MM.1S (cell line): ENCODE data around the gene CD79A.

Source experiments
- DNase-seq: peaks from one replicate; pipeline ENCODE4 v3.0.0-alpha.2; 2015
- H2AFZ ChIP-seq: fragments of 300-600 bp; sonication (generic); 2 replicates; pipeline ENCODE4 v1.6.0; 2016; ENCODE audit warnings: antibody characterized with exemption, low read length
- H3F3A ChIP-seq: fragments of 300-600 bp; sonication (generic); 2 replicates; pipeline ENCODE4 v1.6.1; 2016; ENCODE audit warnings: mild to moderate bottlenecking, antibody characterized with exemption, low read length, moderate library complexity, mixed read lengths; ENCODE audit not compliant: insufficient read depth
- H3K27ac ChIP-seq: fragments of 300-600 bp; sonication (generic); 2 replicates; pipeline ENCODE4 v1.5.1; 2016; ENCODE audit warnings: mild to moderate bottlenecking, low read length
- H3K27me3 ChIP-seq: fragments of 300-600 bp; sonication (generic); replicated peaks from 2 replicates; pipeline ENCODE4 v1.6.0; 2016; ENCODE audit warnings: low read length; ENCODE audit not compliant: insufficient read depth
- H3K36me3 ChIP-seq: fragments of 300-600 bp; sonication (generic); replicated peaks from 2 replicates; pipeline ENCODE4 v1.6.1; 2016; ENCODE audit warnings: mild to moderate bottlenecking, low read length, mixed read lengths; ENCODE audit not compliant: insufficient read depth
- H3K4me1 ChIP-seq: fragments of 300-600 bp; sonication (generic); 2 replicates; pipeline ENCODE4 v1.6.1; 2016; ENCODE audit warnings: low read length, mixed read lengths
- H3K4me2 ChIP-seq: fragments of 300-600 bp; sonication (generic); 2 replicates; pipeline ENCODE4 v1.6.0; 2016; ENCODE audit warnings: low read depth, low read length
- H3K4me3 ChIP-seq: fragments of 300-600 bp; sonication (generic); 2 replicates; pipeline ENCODE4 v1.5.1; 2016; ENCODE audit warnings: low read length, mixed read lengths
- H3K79me2 ChIP-seq: fragments of 300-600 bp; sonication (generic); 2 replicates; pipeline ENCODE4 v1.6.1; 2016; ENCODE audit warnings: mixed run types, low read length, mixed read lengths
- H3K9ac ChIP-seq: fragments of 300-600 bp; sonication (generic); 2 replicates; pipeline ENCODE4 v1.6.1; 2016; ENCODE audit warnings: low read length, mixed read lengths
- H3K9me2 ChIP-seq: fragments of 300-600 bp; sonication (generic); replicated peaks from 2 replicates; pipeline ENCODE4 v1.6.1; 2016; ENCODE audit warnings: mild to moderate bottlenecking, low read length, mixed read lengths; ENCODE audit not compliant: insufficient read depth
- H3K9me3 ChIP-seq: fragments of 300-600 bp; sonication (generic); replicated peaks from 2 replicates; pipeline ENCODE4 v1.6.1; 2016; ENCODE audit warnings: mild to moderate bottlenecking, low read length, mixed read lengths; ENCODE audit not compliant: insufficient read depth
- H4K20me1 ChIP-seq: fragments of 300-600 bp; sonication (generic); 2 replicates; pipeline ENCODE4 v1.6.1; 2016; ENCODE audit warnings: mild to moderate bottlenecking, low read length, moderate library complexity, mixed read lengths; ENCODE audit not compliant: insufficient read depth
- EZH2 ChIP-seq: fragments of 300-600 bp; sonication (generic); optimal IDR thresholded peaks from 2 replicates; pipeline ENCODE3; 2017; ENCODE audit warnings: low read depth, mild to moderate bottlenecking, antibody characterized with exemption, low read length, mixed read lengths
- EZH2phosphoT487 ChIP-seq: fragments of 300-600 bp; sonication (generic); IDR thresholded peaks from 2 replicates; pipeline ENCODE4 v1.6.1; 2018; ENCODE audit warnings: antibody characterized with exemption, low read length
- TF ChIP-seq, protein P1 (sequence below): fragments of 300-600 bp; sonication (generic); IDR thresholded peaks from 2 replicates; pipeline ENCODE4 v1.5.1; 2016; ENCODE audit warnings: antibody characterized with exemption, low read length, mixed read lengths

Gene CD79A

DNA sequence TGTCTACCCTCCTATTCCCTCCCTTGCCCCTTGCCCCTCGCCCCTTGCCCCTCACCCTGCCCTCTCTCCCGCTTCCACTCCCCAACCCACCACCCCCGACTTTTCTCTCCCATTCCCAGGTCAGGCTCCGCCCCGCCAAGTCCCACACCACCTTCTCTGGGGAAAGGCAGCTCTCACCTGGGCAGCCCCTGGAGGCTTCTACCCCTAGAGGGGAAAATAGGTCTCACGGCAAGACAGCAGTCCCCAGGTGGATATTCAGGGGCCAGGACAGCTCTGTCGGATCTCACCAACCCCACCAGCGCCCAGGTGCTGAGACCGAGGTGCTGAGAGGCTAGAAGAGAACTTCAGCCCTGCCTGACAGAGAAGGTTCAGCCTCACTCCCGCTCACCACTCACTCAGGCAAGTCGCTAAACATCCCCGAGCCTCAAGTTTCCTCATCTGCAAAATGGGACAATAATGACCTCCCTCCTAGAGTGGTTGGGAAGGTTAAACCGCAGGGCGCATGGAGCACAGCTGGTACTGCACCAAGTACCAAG, 52.5 kb downstream of the CD79A start:
- Histone ChIP-seq H3K79me2 (no peaks in the 10 kb centered on the region), H2AFZ (no peak overlapping the region), H3K9me2 (no peaks in the 10 kb centered on the region), H3K36me3 (no peaks in the 10 kb centered on the region), H3K4me2 (no peak overlapping the region), H3K9ac (no peak overlapping the region), H3F3A (no peaks in the 10 kb centered on the region), H3K27me3 (peaks cover 92% of the 10 kb centered on the region), H3K9me3 (no peaks in the 10 kb centered on the region), H3K4me1 (peaks cover 7% of the 10 kb centered on the region; the same call in 1 of the 2 replicates), H3K4me3 (no peak overlapping the region), H3K27ac (no peak overlapping the region), H4K20me1 (no peaks in the 10 kb centered on the region)
- TF ChIP-seq EZH2phosphoT487 (no peak), EZH2 (no peak)
- TF ChIP-seq, protein P1, sequence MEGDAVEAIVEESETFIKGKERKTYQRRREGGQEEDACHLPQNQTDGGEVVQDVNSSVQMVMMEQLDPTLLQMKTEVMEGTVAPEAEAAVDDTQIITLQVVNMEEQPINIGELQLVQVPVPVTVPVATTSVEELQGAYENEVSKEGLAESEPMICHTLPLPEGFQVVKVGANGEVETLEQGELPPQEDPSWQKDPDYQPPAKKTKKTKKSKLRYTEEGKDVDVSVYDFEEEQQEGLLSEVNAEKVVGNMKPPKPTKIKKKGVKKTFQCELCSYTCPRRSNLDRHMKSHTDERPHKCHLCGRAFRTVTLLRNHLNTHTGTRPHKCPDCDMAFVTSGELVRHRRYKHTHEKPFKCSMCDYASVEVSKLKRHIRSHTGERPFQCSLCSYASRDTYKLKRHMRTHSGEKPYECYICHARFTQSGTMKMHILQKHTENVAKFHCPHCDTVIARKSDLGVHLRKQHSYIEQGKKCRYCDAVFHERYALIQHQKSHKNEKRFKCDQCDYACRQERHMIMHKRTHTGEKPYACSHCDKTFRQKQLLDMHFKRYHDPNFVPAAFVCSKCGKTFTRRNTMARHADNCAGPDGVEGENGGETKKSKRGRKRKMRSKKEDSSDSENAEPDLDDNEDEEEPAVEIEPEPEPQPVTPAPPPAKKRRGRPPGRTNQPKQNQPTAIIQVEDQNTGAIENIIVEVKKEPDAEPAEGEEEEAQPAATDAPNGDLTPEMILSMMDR: no peak
- DNase-seq: no peak

DNA sequence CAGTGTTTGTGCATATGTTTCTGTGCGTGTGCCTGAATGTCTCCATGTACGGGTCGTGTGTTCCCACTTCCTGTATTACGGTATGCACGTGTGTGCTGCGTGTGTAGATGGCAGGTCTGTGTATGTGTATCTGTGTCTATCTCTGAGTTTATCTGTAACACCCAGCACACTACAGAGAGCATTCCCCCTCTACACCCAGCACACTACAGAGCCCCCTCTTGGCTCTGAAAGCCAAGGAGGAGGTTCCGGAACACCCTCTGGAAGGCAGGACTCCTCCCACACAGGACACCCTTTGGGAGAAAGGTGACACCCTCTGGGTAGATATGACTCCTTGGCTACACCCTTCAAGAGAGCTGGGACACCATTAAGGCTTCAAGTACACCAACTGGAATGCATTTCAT, 53.2 kb downstream of the CD79A start:
- Histone ChIP-seq H3K9me3 (no peaks in the 10 kb centered on the region), H3F3A (no peaks in the 10 kb centered on the region), H3K36me3 (no peaks in the 10 kb centered on the region), H3K27me3 (peaks cover 89% of the 10 kb centered on the region), H3K79me2 (no peaks in the 10 kb centered on the region), H4K20me1 (no peaks in the 10 kb centered on the region), H3K9me2 (no peaks in the 10 kb centered on the region), H3K4me2 (no peak overlapping the region), H3K27ac (no peak overlapping the region), H3K4me3 (no peak overlapping the region), H3K9ac (no peak overlapping the region), H3K4me1 (peaks cover 7% of the 10 kb centered on the region; the same call in 1 of the 2 replicates), H2AFZ (no peak overlapping the region)
- no peak for DNase-seq
- TF ChIP-seq EZH2: no peak
- no peak for TF ChIP-seq EZH2phosphoT487
- TF ChIP-seq, protein P1: no peak
